ENCODE data around the gene PRKRIP1. TPM values are rescaled to one million over a fixed set of nuclear protein-coding genes. Genes with fewer than 3 reads are reported as not detected.

Gene PRKRIP1
- total and polyA plus RNA-seq, 2 experiments from 2014 or later, result 25.5 to 29.1 TPM

DNA sequence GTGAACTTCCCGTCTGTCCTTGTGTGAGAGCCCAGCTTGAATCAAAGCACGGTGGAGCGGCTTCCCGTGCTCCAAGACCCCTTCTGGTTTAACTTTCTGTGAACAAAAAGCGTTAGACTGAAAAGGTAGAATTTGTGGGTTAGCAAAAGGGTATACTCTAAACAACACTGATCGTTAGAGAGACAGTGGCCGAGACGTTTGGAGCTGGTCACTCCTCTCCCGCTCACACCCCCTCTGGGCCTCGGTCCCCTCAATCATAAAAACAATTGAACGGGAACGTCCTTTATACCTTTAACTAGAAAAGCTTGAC lies 502 bp downstream of the PRKRIP1 start:
- H3K27ac ChIP-seq (ENCODE audit: low read depth), result peak overlapping the region; percentile 99
- H3K27me3 Mint-ChIP-seq (ENCODE audit: insufficient read depth, low read depth, poor library complexity), result peaks cover 21% of the 10 kb centered on the region
- peaks cover 23% of the 10 kb centered on the region for H3F3A ChIP-seq (replicated peaks; ENCODE audit: low read depth)
- peaks cover 12% of the 10 kb centered on the region for H3K4me1 Mint-ChIP-seq
- DNase-seq (ENCODE audit: low spot score) (no peak), ATAC-seq (no peak)
- H3K9me2 ChIP-seq (ENCODE audit: insufficient read depth), result no peaks in the 10 kb centered on the region
- H3K4me2 ChIP-seq, result peak overlapping the region; percentile 98
- H3K36me3 Mint-ChIP-seq (ENCODE audit: low read depth), result peaks cover 49% of the 10 kb centered on the region
- no peaks in the 10 kb centered on the region; the same call in none of the 2 replicates for H3K4me1 ChIP-seq (ENCODE audit: insufficient read depth)
- H3K27me3 ChIP-seq (ENCODE audit: insufficient read depth), result no peaks in the 10 kb centered on the region
- H3K36me3 ChIP-seq (ENCODE audit: insufficient read depth), result peaks cover 14% of the 10 kb centered on the region; the same call in 1 of the 2 replicates
- peak overlapping the region; percentile 97 for H3K27ac Mint-ChIP-seq
- peak overlapping the region; percentile 88 for H3K4me3 Mint-ChIP-seq
- peaks cover 23% of the 10 kb centered on the region for H3K79me2 ChIP-seq (replicated peaks; ENCODE audit: insufficient read depth)
- TF ChIP-seq NANOG (IDR thresholded peaks at IDR 0.05; ENCODE audit: borderline replicate concordance) (no peak), STAT1 (IDR thresholded peaks at IDR 0.05; ENCODE audit: unreplicated experiment) (no peak), ZNF114 (CRISPR knock-in tag; IDR thresholded peaks at IDR 0.05) (no peak), EZH2phosphoT487 (IDR thresholded peaks at IDR 0.05; ENCODE audit: unreplicated experiment) (no peak), REST (IDR thresholded peaks at IDR 0.05; ENCODE audit: unreplicated experiment) (no peak), ZNF331 (CRISPR knock-in tag; IDR thresholded peaks at IDR 0.05; ENCODE audit: low read depth) (no peak), POLR2AphosphoS5 (IDR thresholded peaks at IDR 0.05; ENCODE audit: low read depth) (no peak), EZH2 (IDR thresholded peaks at IDR 0.05; ENCODE audit: low read depth, unreplicated experiment) (no peak), JUNB (IDR thresholded peaks at IDR 0.05; ENCODE audit: unreplicated experiment) (no peak), CREB1 (CRISPR knock-in tag; IDR thresholded peaks at IDR 0.05; ENCODE audit: low read depth) (no peak)
- TF ChIP-seq, protein P1, sequence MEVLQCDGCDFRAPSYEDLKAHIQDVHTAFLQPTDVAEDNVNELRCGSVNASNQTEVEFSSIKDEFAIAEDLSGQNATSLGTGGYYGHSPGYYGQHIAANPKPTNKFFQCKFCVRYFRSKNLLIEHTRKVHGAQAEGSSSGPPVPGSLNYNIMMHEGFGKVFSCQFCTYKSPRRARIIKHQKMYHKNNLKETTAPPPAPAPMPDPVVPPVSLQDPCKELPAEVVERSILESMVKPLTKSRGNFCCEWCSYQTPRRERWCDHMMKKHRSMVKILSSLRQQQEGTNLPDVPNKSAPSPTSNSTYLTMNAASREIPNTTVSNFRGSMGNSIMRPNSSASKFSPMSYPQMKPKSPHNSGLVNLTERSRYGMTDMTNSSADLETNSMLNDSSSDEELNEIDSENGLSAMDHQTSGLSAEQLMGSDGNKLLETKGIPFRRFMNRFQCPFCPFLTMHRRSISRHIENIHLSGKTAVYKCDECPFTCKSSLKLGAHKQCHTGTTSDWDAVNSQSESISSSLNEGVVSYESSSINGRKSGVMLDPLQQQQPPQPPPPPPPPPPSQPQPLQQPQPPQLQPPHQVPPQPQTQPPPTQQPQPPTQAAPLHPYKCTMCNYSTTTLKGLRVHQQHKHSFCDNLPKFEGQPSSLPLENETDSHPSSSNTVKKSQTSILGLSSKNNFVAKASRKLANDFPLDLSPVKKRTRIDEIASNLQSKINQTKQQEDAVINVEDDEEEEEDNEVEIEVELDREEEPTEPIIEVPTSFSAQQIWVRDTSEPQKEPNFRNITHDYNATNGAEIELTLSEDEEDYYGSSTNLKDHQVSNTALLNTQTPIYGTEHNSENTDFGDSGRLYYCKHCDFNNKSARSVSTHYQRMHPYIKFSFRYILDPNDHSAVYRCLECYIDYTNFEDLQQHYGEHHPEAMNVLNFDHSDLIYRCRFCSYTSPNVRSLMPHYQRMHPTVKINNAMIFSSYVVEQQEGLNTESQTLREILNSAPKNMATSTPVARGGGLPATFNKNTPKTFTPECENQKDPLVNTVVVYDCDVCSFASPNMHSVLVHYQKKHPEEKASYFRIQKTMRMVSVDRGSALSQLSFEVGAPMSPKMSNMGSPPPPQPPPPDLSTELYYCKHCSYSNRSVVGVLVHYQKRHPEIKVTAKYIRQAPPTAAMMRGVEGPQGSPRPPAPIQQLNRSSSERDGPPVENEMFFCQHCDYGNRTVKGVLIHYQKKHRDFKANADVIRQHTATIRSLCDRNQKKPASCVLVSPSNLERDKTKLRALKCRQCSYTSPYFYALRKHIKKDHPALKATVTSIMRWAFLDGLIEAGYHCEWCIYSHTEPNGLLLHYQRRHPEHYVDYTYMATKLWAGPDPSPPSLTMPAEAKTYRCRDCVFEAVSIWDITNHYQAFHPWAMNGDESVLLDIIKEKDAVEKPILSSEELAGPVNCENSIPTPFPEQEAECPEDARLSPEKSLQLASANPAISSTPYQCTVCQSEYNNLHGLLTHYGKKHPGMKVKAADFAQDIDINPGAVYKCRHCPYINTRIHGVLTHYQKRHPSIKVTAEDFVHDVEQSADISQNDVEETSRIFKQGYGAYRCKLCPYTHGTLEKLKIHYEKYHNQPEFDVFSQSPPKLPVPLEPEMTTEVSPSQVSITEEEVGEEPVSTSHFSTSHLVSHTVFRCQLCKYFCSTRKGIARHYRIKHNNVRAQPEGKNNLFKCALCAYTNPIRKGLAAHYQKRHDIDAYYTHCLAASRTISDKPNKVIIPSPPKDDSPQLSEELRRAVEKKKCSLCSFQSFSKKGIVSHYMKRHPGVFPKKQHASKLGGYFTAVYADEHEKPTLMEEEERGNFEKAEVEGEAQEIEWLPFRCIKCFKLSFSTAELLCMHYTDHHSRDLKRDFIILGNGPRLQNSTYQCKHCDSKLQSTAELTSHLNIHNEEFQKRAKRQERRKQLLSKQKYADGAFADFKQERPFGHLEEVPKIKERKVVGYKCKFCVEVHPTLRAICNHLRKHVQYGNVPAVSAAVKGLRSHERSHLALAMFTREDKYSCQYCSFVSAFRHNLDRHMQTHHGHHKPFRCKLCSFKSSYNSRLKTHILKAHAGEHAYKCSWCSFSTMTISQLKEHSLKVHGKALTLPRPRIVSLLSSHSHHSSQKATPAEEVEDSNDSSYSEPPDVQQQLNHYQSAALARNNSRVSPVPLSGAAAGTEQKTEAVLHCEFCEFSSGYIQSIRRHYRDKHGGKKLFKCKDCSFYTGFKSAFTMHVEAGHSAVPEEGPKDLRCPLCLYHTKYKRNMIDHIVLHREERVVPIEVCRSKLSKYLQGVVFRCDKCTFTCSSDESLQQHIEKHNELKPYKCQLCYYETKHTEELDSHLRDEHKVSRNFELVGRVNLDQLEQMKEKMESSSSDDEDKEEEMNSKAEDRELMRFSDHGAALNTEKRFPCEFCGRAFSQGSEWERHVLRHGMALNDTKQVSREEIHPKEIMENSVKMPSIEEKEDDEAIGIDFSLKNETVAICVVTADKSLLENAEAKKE (CRISPR knock-in tag; IDR thresholded peaks at IDR 0.05), result no peak
- TF ChIP-seq, protein P2, sequence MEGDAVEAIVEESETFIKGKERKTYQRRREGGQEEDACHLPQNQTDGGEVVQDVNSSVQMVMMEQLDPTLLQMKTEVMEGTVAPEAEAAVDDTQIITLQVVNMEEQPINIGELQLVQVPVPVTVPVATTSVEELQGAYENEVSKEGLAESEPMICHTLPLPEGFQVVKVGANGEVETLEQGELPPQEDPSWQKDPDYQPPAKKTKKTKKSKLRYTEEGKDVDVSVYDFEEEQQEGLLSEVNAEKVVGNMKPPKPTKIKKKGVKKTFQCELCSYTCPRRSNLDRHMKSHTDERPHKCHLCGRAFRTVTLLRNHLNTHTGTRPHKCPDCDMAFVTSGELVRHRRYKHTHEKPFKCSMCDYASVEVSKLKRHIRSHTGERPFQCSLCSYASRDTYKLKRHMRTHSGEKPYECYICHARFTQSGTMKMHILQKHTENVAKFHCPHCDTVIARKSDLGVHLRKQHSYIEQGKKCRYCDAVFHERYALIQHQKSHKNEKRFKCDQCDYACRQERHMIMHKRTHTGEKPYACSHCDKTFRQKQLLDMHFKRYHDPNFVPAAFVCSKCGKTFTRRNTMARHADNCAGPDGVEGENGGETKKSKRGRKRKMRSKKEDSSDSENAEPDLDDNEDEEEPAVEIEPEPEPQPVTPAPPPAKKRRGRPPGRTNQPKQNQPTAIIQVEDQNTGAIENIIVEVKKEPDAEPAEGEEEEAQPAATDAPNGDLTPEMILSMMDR (conservative IDR thresholded peaks at IDR 0.05; ENCODE audit: low read depth in 2 of 2), result no peak
- TF ChIP-seq, protein P3, sequence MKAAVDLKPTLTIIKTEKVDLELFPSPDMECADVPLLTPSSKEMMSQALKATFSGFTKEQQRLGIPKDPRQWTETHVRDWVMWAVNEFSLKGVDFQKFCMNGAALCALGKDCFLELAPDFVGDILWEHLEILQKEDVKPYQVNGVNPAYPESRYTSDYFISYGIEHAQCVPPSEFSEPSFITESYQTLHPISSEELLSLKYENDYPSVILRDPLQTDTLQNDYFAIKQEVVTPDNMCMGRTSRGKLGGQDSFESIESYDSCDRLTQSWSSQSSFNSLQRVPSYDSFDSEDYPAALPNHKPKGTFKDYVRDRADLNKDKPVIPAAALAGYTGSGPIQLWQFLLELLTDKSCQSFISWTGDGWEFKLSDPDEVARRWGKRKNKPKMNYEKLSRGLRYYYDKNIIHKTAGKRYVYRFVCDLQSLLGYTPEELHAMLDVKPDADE (IDR thresholded peaks at IDR 0.05), result no peak
- peak overlapping the region; percentile 98 for H3K4me3 ChIP-seq
- H4K20me1 ChIP-seq (replicated peaks; ENCODE audit: insufficient read depth), result no peaks in the 10 kb centered on the region; the same call in none of the 2 replicates
- no peaks in the 10 kb centered on the region for H3K9me3 Mint-ChIP-seq
- 0 out of 2 replicates have a peak overlapping the region, but pooled peaks have one; percentile 64 for H2AFZ ChIP-seq

All from GM23338 (cell line).